Measurements from ENCODE around the gene NKX1-2.

The NKX1-2 gene

GRCh38 chr10:124414076-124414475 is 35.8 kb downstream of the NKX1-2 start:
- DNase-seq: no peak

GRCh38 chr10:124409696-124410095 is 40.1 kb downstream of the NKX1-2 start:
- DNase-seq: no peak

GRCh38 chr10:124408357-124408756 is 41.5 kb downstream of the NKX1-2 start:
- DNase-seq: no peak

GRCh38 chr10:124407456-124407855 is 42.4 kb downstream of the NKX1-2 start:
- DNase-seq: no peak

GRCh38 chr10:124403548-124403947 is 46.3 kb downstream of the NKX1-2 start:
- DNase-seq: peak; percentile 24

GRCh38 chr10:124402273-124402672 is 47.6 kb downstream of the NKX1-2 start:
- DNase-seq: no peak

- DNase-seq: no peak
These were observed 48.2 kb downstream of the NKX1-2 start for GRCh38 chr10:124401633-124402032.

Measured in DMS79 treated with DMSO at 0.1 percent for 48 hours (cell line).